ENCODE results near the gene GRID1.

GRCh38 chr10:85993140-85993539 lies 373.5 kb downstream of the GRID1 start:
- TF ChIP-seq CTCF (IDR thresholded peaks at IDR 0.05) (no peak), POLR2A (IDR thresholded peaks at IDR 0.05) (no peak)

All from thyroid gland (tissue), 4 donors.